SK-N-SH (cell line): ENCODE measurements around the gene ZNF474. TPM values are rescaled to one million over a fixed set of nuclear protein-coding genes. Genes with fewer than 3 reads are reported as not detected.

Source experiments
- CTCF ChIA-PET: fragments of 300-600, 350-600 bp; formaldehyde crosslinking; extraction: SDS; loops from one replicate; lab custom pipeline; 2021; lab: Yijun Ruan, JAX
- POLR2A ChIA-PET: fragments of 350-600 bp; sonication (Branson Sonifier 250); formaldehyde crosslinking; extraction: SDS; loops from one replicate; lab custom pipeline; 2020; ENCODE audit warnings: antibody characterized with exemption, inconsistent platforms; lab: Yijun Ruan, JAX
- DNase-seq: peaks from one replicate; pipeline ENCODE4 v3.0.0; 2012
- H2AFZ ChIP-seq: fragments of 200-600 bp; sonication (generic); 2 replicates; pipeline ENCODE4 v1.8.1; 2016; ENCODE audit warnings: antibody characterized with exemption, mild to moderate bottlenecking, low read depth
- H3F3A ChIP-seq: fragments of 200-600 bp; sonication (generic); replicated peaks from 2 replicates; pipeline ENCODE3; 2016; ENCODE audit warnings: antibody characterized with exemption, mild to moderate bottlenecking; ENCODE audit not compliant: insufficient read depth
- H3K27ac ChIP-seq, 2 experiments: fragments of 200-500 bp in 1 of 2; fragments of 200-600 bp in 1 of 2; sonication (Bioruptor generic) in 1 of 2; sonication (generic), shearing (Covaris generic) in 1 of 2; 2 replicates each; pipeline versions ENCODE4 v1.5.1 to v1.6.1; 2014 to 2016; ENCODE audit warnings: low read depth in 2 of 2, inconsistent platforms in 1 of 2, low read length in 1 of 2, mild to moderate bottlenecking in 1 of 2, mixed read lengths in 1 of 2
- H3K27me3 ChIP-seq: fragments of 200-600 bp; sonication (generic), shearing (Covaris generic); 2 replicates; pipeline ENCODE4 v1.6.1; 2016; ENCODE audit warnings: mixed run types; ENCODE audit not compliant: insufficient read depth
- H3K36me3 ChIP-seq, 2 experiments: fragments of 200-500 bp in 1 of 2; fragments of 200-600 bp in 1 of 2; sonication (Bioruptor generic) in 1 of 2; sonication (generic) in 1 of 2; replicated peaks in 1 of 2; 2 replicates each; pipeline versions ENCODE3 to v1.5.1; 2014 to 2016; ENCODE audit warnings: low read length in 1 of 2, mild to moderate bottlenecking in 1 of 2; ENCODE audit not compliant: insufficient read depth in 2 of 2, control insufficient read depth in 1 of 2
- H3K4me1 ChIP-seq, 2 experiments: fragments of 200-500 bp in 1 of 2; fragments of 200-600 bp in 1 of 2; sonication (Bioruptor generic) in 1 of 2; sonication (generic), shearing (Covaris generic) in 1 of 2; 2 replicates each; pipeline versions ENCODE4 v1.5.1 to v1.6.1; 2014 to 2016; ENCODE audit warnings: low read depth in 1 of 2, low read length in 1 of 2, mixed run types in 1 of 2; ENCODE audit not compliant: insufficient read depth in 2 of 2, control insufficient read depth in 1 of 2
- H3K4me2 ChIP-seq: fragments of 200-600 bp; sonication (generic), shearing (Covaris generic); 2 replicates; pipeline ENCODE4 v1.6.1; 2017; ENCODE audit warnings: mixed run types
- H3K4me3 ChIP-seq, 2 experiments: fragments of 200-500 bp in 1 of 2; fragments of 200-600 bp in 1 of 2; sonication (Bioruptor generic) in 1 of 2; sonication (generic), shearing (Covaris generic) in 1 of 2; 2 replicates each; pipeline versions ENCODE4 v1.5.1 to v1.8.1; 2014 to 2016; ENCODE audit warnings: low read depth in 2 of 2, inconsistent platforms in 1 of 2, low read length in 1 of 2, mild to moderate bottlenecking in 1 of 2, mixed read lengths in 1 of 2, moderate library complexity in 1 of 2
- H3K79me2 ChIP-seq: fragments of 200-600 bp; sonication (generic); 2 replicates; pipeline ENCODE4 v1.8.1; 2017; ENCODE audit warnings: mild to moderate bottlenecking; ENCODE audit not compliant: insufficient read depth
- H3K9ac ChIP-seq: fragments of 200-600 bp; sonication (generic); 2 replicates; pipeline ENCODE4 v1.6.1; 2017; ENCODE audit warnings: mixed run types
- H3K9me2 ChIP-seq: fragments of 200-600 bp; sonication (generic); 2 replicates; pipeline ENCODE4 v1.6.1; 2017; ENCODE audit warnings: mixed run types
- H3K9me3 ChIP-seq: fragments of 200-600 bp; sonication (generic); 2 replicates; pipeline ENCODE4 v1.6.1; 2017; ENCODE audit warnings: mixed run types, mild to moderate bottlenecking, moderate library complexity
- H4K20me1 ChIP-seq: fragments of 200-600 bp; sonication (generic); 2 replicates; pipeline ENCODE4 v1.6.1; 2017; ENCODE audit warnings: mild to moderate bottlenecking, mixed run types; ENCODE audit not compliant: insufficient read depth
- CHD2 ChIP-seq: fragments of 150-350 bp; IDR thresholded peaks from 2 replicates; pipeline ENCODE4 v1.6.1; 2018; ENCODE audit warnings: low read length; ENCODE audit not compliant: partially characterized antibody
- ELF1 ChIP-seq: IDR thresholded peaks from 2 replicates; pipeline ENCODE4 v1.4.0; 2012
- EP300 ChIP-seq, 2 experiments: IDR thresholded peaks; 2 replicates each; pipeline versions ENCODE4 v1.4.0 to v1.6.1; 2012; ENCODE audit warnings: borderline replicate concordance in 1 of 2, low read depth in 1 of 2, low read length in 1 of 2
- EZH2phosphoT487 ChIP-seq: fragments of 200-600 bp; sonication (generic); IDR thresholded peaks from 2 replicates; pipeline ENCODE4 v1.6.1; 2017; ENCODE audit warnings: low read depth, mixed run types, mild to moderate bottlenecking, antibody characterized with exemption, moderate library complexity, borderline replicate concordance
- GABPA ChIP-seq: IDR thresholded peaks from 2 replicates; pipeline ENCODE4 v1.4.0; 2012; ENCODE audit warnings: low read depth, mild to moderate bottlenecking
- JUND ChIP-seq: IDR thresholded peaks from 2 replicates; pipeline ENCODE4 v1.4.0; 2012
- MEF2A ChIP-seq: IDR thresholded peaks from 2 replicates; pipeline ENCODE4 v1.4.0; 2012; ENCODE audit warnings: low read depth, borderline replicate concordance
- NRF1 ChIP-seq: IDR thresholded peaks from 2 replicates; pipeline ENCODE4 v1.6.1; 2012; ENCODE audit warnings: low read depth, mild to moderate bottlenecking, low read length
- POLR2AphosphoS5 ChIP-seq: IDR thresholded peaks from 2 replicates; pipeline ENCODE4 v1.6.1; 2012; ENCODE audit warnings: low read depth, low read length
- RAD21 ChIP-seq: IDR thresholded peaks from 2 replicates; pipeline ENCODE4 v1.6.1; 2012; ENCODE audit warnings: mild to moderate bottlenecking, low read length
- RCOR1 ChIP-seq: fragments of 150-350 bp; IDR thresholded peaks from 2 replicates; pipeline ENCODE4 v1.6.1; 2017; ENCODE audit warnings: antibody characterized with exemption, low read length
- RFX5 ChIP-seq: IDR thresholded peaks from 2 replicates; pipeline ENCODE4 v1.6.1; 2012; ENCODE audit warnings: mild to moderate bottlenecking, improper control_type of control experiment, low read length
- SIN3A ChIP-seq: IDR thresholded peaks from 2 replicates; pipeline ENCODE4 v1.6.1; 2012; ENCODE audit warnings: low read depth, mild to moderate bottlenecking, low read length, moderate library complexity, borderline replicate concordance
- SMC3 ChIP-seq: IDR thresholded peaks from 2 replicates; pipeline ENCODE4 v1.6.1; 2012; ENCODE audit warnings: low read depth, low read length, improper control_type of control experiment
- TEAD4 ChIP-seq: IDR thresholded peaks from 2 replicates; pipeline ENCODE4 v1.4.0; 2012; ENCODE audit warnings: mild to moderate bottlenecking, borderline replicate concordance; ENCODE audit not compliant: insufficient read depth
- YY1 ChIP-seq: IDR thresholded peaks from 2 replicates; pipeline ENCODE4 v1.4.0; 2012; ENCODE audit warnings: low read depth, mild to moderate bottlenecking
- WGBS: methylation state at CpG from one replicate; pipeline ENCODE4 v1.1.6; 2017; ENCODE audit warnings: low lambda C conversion rate; 5-methylcytosine and 5-hydroxymethylcytosine counted together
- polyA plus RNA-seq, 3 experiments: library from polyadenylated mRNA; depleted of rRNA; stranded (reverse); fragments of >200 nt; gene quantifications; 2 replicates each; pipeline ENCODE4 v1.2.3, GENCODE V29; 2012
- TF ChIP-seq, protein P1 (sequence below): fragments of 150-350 bp; IDR thresholded peaks from 2 replicates; pipeline ENCODE4 v1.6.1; 2017; ENCODE audit warnings: antibody characterized with exemption, low read length, low read depth, borderline replicate concordance
- TF ChIP-seq, protein P2 (sequence below): IDR thresholded peaks from 2 replicates; pipeline ENCODE4 v1.4.0; 2012; ENCODE audit warnings: low read depth
- TF ChIP-seq, protein P3 (sequence below): IDR thresholded peaks from 2 replicates; pipeline ENCODE4; 2012
- TF ChIP-seq, protein P4 (sequence below): fragments of 200-600 bp; sonication (generic); IDR thresholded peaks from 2 replicates; pipeline ENCODE4 v1.6.1; 2017; ENCODE audit warnings: antibody characterized with exemption, mild to moderate bottlenecking, moderate library complexity
- TF ChIP-seq, protein P5 (sequence below): IDR thresholded peaks from 2 replicates; pipeline ENCODE4 v1.4.0; 2012; ENCODE audit warnings: low read depth, borderline replicate concordance
- TF ChIP-seq, protein P6 (sequence below): IDR thresholded peaks from 2 replicates; pipeline ENCODE4 v1.6.1; 2012; ENCODE audit warnings: mild to moderate bottlenecking, low read depth, low read length, moderate library complexity

ZNF474 gene
- polyA plus RNA-seq, 1 of the 3 experiments (the other 2 are of a cell fraction), result 0.08 TPM

DNA sequence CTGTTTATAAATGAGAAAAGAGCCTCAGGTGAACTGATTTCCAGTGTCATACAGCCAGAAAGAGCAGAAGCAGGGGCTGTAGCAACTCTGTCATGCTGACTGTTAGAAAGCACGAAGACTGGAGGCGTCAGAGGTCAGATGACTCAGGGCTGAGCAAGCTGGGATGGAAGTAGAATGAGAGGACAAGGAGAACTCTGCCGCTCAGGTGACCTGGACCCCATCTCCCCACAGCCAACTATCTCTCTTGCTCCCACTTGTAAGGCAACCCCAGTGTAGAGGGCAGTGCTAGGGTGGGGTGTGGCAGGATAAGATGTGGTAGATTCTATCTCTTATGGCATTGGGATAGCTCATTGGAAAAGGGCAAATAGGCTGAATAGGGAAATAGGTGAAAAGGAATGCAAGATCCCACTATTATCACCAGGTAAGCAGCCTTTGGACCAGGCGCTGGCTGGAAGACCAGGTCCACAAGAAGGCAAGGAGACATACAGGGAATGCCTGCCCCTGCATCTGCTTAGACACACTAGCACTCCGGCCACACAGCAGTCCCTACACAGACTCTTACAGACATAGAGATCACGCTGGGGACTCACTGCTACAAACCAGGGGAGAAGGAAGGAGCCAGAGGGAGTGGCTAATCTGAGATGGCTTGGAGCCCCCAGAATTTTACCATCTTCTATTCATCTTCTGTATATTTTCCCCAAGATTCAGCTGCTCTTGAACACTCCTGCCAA lies 30.1 kb upstream of the ZNF474 start (continued):
- TF ChIP-seq EP300 (IDR thresholded peaks at IDR 0.05; ENCODE audit: borderline replicate concordance in 1 of 2, low read depth in 1 of 2, low read length in 1 of 2) (no peak; a peak in 1 of 4 replicates), JUND (peak; percentile 41; the same call in 1 of the 2 replicates), SMC3 (no peak), RFX5 (no peak), MEF2A (no peak), TEAD4 (no peak), GABPA (no peak), YY1 (no peak), EZH2phosphoT487 (no peak)
- TF ChIP-seq, protein P1, sequence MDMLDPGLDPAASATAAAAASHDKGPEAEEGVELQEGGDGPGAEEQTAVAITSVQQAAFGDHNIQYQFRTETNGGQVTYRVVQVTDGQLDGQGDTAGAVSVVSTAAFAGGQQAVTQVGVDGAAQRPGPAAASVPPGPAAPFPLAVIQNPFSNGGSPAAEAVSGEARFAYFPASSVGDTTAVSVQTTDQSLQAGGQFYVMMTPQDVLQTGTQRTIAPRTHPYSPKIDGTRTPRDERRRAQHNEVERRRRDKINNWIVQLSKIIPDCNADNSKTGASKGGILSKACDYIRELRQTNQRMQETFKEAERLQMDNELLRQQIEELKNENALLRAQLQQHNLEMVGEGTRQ, result no peak
- TF ChIP-seq, protein P2, sequence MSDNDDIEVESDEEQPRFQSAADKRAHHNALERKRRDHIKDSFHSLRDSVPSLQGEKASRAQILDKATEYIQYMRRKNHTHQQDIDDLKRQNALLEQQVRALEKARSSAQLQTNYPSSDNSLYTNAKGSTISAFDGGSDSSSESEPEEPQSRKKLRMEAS, result peak; percentile 72; the same call in 1 of the 2 replicates

DNA sequence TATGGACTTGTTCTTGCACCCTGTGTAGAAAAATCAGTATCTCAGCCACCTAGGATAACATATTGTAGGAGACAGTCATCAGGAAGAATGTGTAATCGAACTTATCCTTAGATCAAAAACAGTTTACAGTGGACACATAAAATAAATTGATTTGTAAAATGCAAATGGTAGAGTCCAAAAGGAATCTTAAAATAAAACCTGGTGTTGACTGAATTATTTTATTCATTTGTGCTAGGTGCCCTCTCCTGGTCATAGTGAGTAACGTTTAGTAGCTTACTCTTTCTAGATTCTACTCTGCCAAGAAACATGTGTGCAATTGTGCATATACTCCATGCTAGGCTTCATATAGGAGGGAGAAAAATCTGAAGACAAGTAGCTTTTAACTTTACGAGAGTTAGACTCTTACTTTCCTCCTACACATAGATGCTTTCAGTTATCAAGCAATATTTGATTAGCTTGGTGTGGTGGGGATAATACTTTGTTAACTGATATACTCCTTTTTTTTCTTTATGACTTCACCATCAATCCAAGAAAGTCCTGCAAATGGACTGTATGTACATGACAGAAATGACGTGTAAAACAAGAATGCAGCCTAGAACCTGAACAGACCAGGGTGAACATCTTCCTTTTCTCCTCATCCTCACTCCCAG lies 27.6 kb upstream of the ZNF474 start:
- Histone ChIP-seq H3K27me3 (no peaks in the 10 kb centered on the region), H3K9ac (no peak overlapping the region), H3K9me2 (no peaks in the 10 kb centered on the region), H2AFZ (no peak overlapping the region), H3K9me3 (no peaks in the 10 kb centered on the region), H3F3A (peaks cover 21% of the 10 kb centered on the region), H3K4me2 (no peak overlapping the region), H3K27ac (no peak overlapping the region), H3K36me3 (no peaks in the 10 kb centered on the region), H3K79me2 (no peaks in the 10 kb centered on the region), H3K4me1 (peaks cover 0 to 6% of the 10 kb centered on the region in 2 experiments; a peak in 1 of 4 replicates), H3K4me3 (peak overlapping the region in 1 of 2 experiments; percentile 8; a peak in 1 of 4 replicates), H4K20me1 (no peaks in the 10 kb centered on the region)
- CTCF ChIA-PET, result interaction anchor here (0.5 to 3.0 kb wide), 25 partner anchors 9 to 404 kb away, joined by 3 to 25 read pairs (median 4); partner anchors contain the start of genes LOX and SRFBP1
- POLR2A ChIA-PET, result no interaction called here
- peak; percentile 23 for DNase-seq
- 7% methylated on average over 4 of the region's 4 CpGs for WGBS
- TF ChIP-seq NRF1 (no peak), EP300 (IDR thresholded peaks at IDR 0.05; ENCODE audit: borderline replicate concordance in 1 of 2, low read depth in 1 of 2, low read length in 1 of 2) (no peak), POLR2AphosphoS5 (no peak), CHD2 (no peak), TEAD4 (no peak), RCOR1 (no peak), RAD21 (peak; percentile 81), ELF1 (no peak), SIN3A (no peak)
- TF ChIP-seq, protein P3, sequence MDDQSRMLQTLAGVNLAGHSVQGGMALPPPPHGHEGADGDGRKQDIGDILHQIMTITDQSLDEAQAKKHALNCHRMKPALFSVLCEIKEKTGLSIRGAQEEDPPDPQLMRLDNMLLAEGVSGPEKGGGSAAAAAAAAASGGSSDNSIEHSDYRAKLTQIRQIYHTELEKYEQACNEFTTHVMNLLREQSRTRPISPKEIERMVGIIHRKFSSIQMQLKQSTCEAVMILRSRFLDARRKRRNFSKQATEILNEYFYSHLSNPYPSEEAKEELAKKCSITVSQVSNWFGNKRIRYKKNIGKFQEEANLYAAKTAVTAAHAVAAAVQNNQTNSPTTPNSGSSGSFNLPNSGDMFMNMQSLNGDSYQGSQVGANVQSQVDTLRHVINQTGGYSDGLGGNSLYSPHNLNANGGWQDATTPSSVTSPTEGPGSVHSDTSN, result no peak
- TF ChIP-seq, protein P4, sequence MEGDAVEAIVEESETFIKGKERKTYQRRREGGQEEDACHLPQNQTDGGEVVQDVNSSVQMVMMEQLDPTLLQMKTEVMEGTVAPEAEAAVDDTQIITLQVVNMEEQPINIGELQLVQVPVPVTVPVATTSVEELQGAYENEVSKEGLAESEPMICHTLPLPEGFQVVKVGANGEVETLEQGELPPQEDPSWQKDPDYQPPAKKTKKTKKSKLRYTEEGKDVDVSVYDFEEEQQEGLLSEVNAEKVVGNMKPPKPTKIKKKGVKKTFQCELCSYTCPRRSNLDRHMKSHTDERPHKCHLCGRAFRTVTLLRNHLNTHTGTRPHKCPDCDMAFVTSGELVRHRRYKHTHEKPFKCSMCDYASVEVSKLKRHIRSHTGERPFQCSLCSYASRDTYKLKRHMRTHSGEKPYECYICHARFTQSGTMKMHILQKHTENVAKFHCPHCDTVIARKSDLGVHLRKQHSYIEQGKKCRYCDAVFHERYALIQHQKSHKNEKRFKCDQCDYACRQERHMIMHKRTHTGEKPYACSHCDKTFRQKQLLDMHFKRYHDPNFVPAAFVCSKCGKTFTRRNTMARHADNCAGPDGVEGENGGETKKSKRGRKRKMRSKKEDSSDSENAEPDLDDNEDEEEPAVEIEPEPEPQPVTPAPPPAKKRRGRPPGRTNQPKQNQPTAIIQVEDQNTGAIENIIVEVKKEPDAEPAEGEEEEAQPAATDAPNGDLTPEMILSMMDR, result peak; percentile 77
- TF ChIP-seq, protein P5, sequence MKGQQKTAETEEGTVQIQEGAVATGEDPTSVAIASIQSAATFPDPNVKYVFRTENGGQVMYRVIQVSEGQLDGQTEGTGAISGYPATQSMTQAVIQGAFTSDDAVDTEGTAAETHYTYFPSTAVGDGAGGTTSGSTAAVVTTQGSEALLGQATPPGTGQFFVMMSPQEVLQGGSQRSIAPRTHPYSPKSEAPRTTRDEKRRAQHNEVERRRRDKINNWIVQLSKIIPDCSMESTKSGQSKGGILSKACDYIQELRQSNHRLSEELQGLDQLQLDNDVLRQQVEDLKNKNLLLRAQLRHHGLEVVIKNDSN, result no peak
- TF ChIP-seq, protein P6, sequence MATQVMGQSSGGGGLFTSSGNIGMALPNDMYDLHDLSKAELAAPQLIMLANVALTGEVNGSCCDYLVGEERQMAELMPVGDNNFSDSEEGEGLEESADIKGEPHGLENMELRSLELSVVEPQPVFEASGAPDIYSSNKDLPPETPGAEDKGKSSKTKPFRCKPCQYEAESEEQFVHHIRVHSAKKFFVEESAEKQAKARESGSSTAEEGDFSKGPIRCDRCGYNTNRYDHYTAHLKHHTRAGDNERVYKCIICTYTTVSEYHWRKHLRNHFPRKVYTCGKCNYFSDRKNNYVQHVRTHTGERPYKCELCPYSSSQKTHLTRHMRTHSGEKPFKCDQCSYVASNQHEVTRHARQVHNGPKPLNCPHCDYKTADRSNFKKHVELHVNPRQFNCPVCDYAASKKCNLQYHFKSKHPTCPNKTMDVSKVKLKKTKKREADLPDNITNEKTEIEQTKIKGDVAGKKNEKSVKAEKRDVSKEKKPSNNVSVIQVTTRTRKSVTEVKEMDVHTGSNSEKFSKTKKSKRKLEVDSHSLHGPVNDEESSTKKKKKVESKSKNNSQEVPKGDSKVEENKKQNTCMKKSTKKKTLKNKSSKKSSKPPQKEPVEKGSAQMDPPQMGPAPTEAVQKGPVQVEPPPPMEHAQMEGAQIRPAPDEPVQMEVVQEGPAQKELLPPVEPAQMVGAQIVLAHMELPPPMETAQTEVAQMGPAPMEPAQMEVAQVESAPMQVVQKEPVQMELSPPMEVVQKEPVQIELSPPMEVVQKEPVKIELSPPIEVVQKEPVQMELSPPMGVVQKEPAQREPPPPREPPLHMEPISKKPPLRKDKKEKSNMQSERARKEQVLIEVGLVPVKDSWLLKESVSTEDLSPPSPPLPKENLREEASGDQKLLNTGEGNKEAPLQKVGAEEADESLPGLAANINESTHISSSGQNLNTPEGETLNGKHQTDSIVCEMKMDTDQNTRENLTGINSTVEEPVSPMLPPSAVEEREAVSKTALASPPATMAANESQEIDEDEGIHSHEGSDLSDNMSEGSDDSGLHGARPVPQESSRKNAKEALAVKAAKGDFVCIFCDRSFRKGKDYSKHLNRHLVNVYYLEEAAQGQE, result no peak
